Liver (tissue), 9 donors: ENCODE measurements around the gene ISG15. TPM values are rescaled to one million over a fixed set of nuclear protein-coding genes. Genes with fewer than 3 reads are reported as not detected.
"Not testable (repeated sequence)": the region's sequence is repeated elsewhere in the genome, so short reads cannot be mapped to it uniquely, and the experiment has no call there.

ENCODE experiments used
- DNase-seq: peaks from one replicate; pipeline ENCODE4 v3.0.0-alpha.2; 2017; ENCODE audit warnings: low spot score
- H3K27ac ChIP-seq, 2 donors: one replicate each; pipeline ENCODE4 v1.7.0; 2013; ENCODE audit warnings: inconsistent platforms in 2 of 2, low read length in 2 of 2, control low read depth in 1 of 2, low read depth in 1 of 2, mild to moderate bottlenecking in 1 of 2
- H3K27me3 ChIP-seq, 4 donors: one replicate each; pipeline versions ENCODE4 v1.6.1 to v1.7.0; 2013; ENCODE audit warnings: low read length in 3 of 4, inconsistent platforms in 1 of 4, mild to moderate bottlenecking in 1 of 4, moderate library complexity in 1 of 4; ENCODE audit not compliant: control insufficient read depth in 4 of 4, insufficient read depth in 4 of 4
- H3K36me3 ChIP-seq, 4 donors: one replicate each; pipeline versions ENCODE4 v1.6.1 to v1.7.0; 2013; ENCODE audit warnings: low read length in 3 of 4, mild to moderate bottlenecking in 3 of 4, low read depth in 1 of 4, moderate library complexity in 1 of 4; ENCODE audit not compliant: control insufficient read depth in 4 of 4, insufficient read depth in 3 of 4
- H3K4me1 ChIP-seq, 4 donors: one replicate each; pipeline versions ENCODE4 v1.6.1 to v1.7.0; 2013; ENCODE audit warnings: low read length in 3 of 4, mild to moderate bottlenecking in 3 of 4, moderate library complexity in 1 of 4; ENCODE audit not compliant: control insufficient read depth in 4 of 4, insufficient read depth in 4 of 4
- H3K4me3 ChIP-seq, 3 donors: one replicate each; pipeline versions ENCODE4 v1.6.1 to v1.7.0; 2013; ENCODE audit warnings: low read length in 3 of 3, control low read depth in 1 of 3, low read depth in 1 of 3, mild to moderate bottlenecking in 1 of 3
- H3K9ac ChIP-seq, 2 donors: one replicate each; pipeline ENCODE4 v1.7.0; 2013; ENCODE audit warnings: low read length in 2 of 2, mild to moderate bottlenecking in 2 of 2, moderate library complexity in 2 of 2, control low read depth in 1 of 2, low read depth in 1 of 2
- H3K9me3 ChIP-seq, 4 donors: one replicate each; pipeline versions ENCODE4 v1.6.1 to v1.7.0; 2013; ENCODE audit warnings: low read length in 3 of 4; ENCODE audit not compliant: control insufficient read depth in 4 of 4
- CTCF ChIP-seq: fragments of 150-350 bp; IDR thresholded peaks from 2 replicates; pipeline ENCODE4 v1.5.1; 2017; ENCODE audit warnings: improper control_type of control experiment, low read depth, low read length; ENCODE audit not compliant: missing input control
- EGR1 ChIP-seq, 2 donors: IDR thresholded peaks; 2 replicates each; pipeline ENCODE4 v1.6.1; 2016 to 2018; ENCODE audit warnings: antibody characterized with exemption in 2 of 2, low read depth in 2 of 2
- FOXA2 ChIP-seq: IDR thresholded peaks from 2 replicates; pipeline ENCODE4 v1.6.1; 2016; ENCODE audit warnings: antibody characterized with exemption
- HNF4A ChIP-seq, 2 donors: conservative IDR thresholded peaks; 2 replicates each; pipeline ENCODE4 v1.6.1; 2016; ENCODE audit warnings: antibody characterized with exemption in 2 of 2, mild to moderate bottlenecking in 2 of 2
- HNF4G ChIP-seq: IDR thresholded peaks from 2 replicates; pipeline ENCODE4 v1.6.1; 2016; ENCODE audit warnings: antibody characterized with exemption
- JUND ChIP-seq, 2 donors: IDR thresholded peaks; 2 replicates each; pipeline ENCODE4 v1.6.1; 2016; ENCODE audit warnings: antibody characterized with exemption in 2 of 2
- NR2F2 ChIP-seq: IDR thresholded peaks from 2 replicates; pipeline ENCODE4 v1.6.1; 2016; ENCODE audit warnings: antibody characterized with exemption
- RAD21 ChIP-seq, 2 donors: IDR thresholded peaks; 2 replicates each; pipeline ENCODE4 v1.6.1; 2016; ENCODE audit warnings: antibody characterized with exemption in 2 of 2, mild to moderate bottlenecking in 2 of 2
- SP1 ChIP-seq: IDR thresholded peaks from 2 replicates; pipeline ENCODE4 v1.6.1; 2018; ENCODE audit warnings: antibody characterized with exemption, mild to moderate bottlenecking
- TAF1 ChIP-seq: conservative IDR thresholded peaks from 2 replicates; pipeline ENCODE4 v1.6.1; 2016; ENCODE audit warnings: antibody characterized with exemption, mild to moderate bottlenecking
- YY1 ChIP-seq: IDR thresholded peaks from 2 replicates; pipeline ENCODE4 v1.6.1; 2016; ENCODE audit warnings: antibody characterized with exemption, mild to moderate bottlenecking
- ZBTB33 ChIP-seq: IDR thresholded peaks from 2 replicates; pipeline ENCODE4 v1.6.1; 2016; ENCODE audit warnings: antibody characterized with exemption
- WGBS: extraction: QIAGEN DNeasy Blood & Tissue Kit; methylation state at CpG from one replicate; pipeline ENCODE4 v1.1.7; 2013; 5-methylcytosine and 5-hydroxymethylcytosine counted together
- polyA plus RNA-seq, 2 donors: library from polyadenylated mRNA; stranded (reverse) in 1 of 2; unstranded in 1 of 2; fragments of 200-250 nt in 1 of 2; fragments of >200 nt in 1 of 2; fragmentation: Nextera tagmentation in 1 of 2; extraction: Ambion mirVana in 1 of 2; gene quantifications; one replicate each; pipeline versions ENCODE4 v1.2.1 to v1.2.3, GENCODE V29; 2013 to 2015
- total RNA-seq, 2 donors: library from RNA; depleted of rRNA; stranded (reverse); fragments of >200 nt; gene quantifications; one replicate each; pipeline ENCODE4 v1.2.3, GENCODE V29; 2014
- donor health status: healthy.
- donor health status: healthy.
- donor health status: healthy.
- donor health status: healthy.
- donor health status: healthy.

Gene ISG15
- total and polyA plus RNA-seq, 4 donors = 9.3 to 89.4 (median 56.5) TPM

GRCh38 chr1:974687-975328 lies 38.5 kb upstream of the ISG15 start (continued):
- TF ChIP-seq CTCF = no peak
- no peak for TF ChIP-seq TAF1
- no peak for TF ChIP-seq HNF4G
- no peak for TF ChIP-seq SP1

GRCh38 chr1:975365-975764 lies 37.9 kb upstream of the ISG15 start:
- H3K9ac ChIP-seq = no peak overlapping the region
- no peaks in the 10 kb centered on the region for H3K36me3 ChIP-seq
- DNase-seq = no peak

GRCh38 chr1:975896-976683 lies 37.2 kb upstream of the ISG15 start:
- peaks cover 0 to 19% (median 1%) of the 10 kb centered on the region in 4 donors for H3K27me3 ChIP-seq
- no peaks in the 10 kb centered on the region for H3K36me3 ChIP-seq
- TF ChIP-seq RAD21 (IDR thresholded peaks at IDR 0.05) = peak in 1 of 2 donors; percentile 70
- TF ChIP-seq CTCF = peak; percentile 23
- TF ChIP-seq ZBTB33 = no peak
- no peak for TF ChIP-seq EGR1 (IDR thresholded peaks at IDR 0.05; ENCODE audit: low read depth in 2 of 2)
- no peak for TF ChIP-seq SP1
- TF ChIP-seq YY1 = no peak
- no peak for TF ChIP-seq FOXA2
- H3K4me1 ChIP-seq = peaks cover 0 to 6% (median under 1%) of the 10 kb centered on the region in 4 donors
- no peak overlapping the region for H3K9ac ChIP-seq
- H3K4me3 ChIP-seq = no peak overlapping the region
- no peak overlapping the region for H3K27ac ChIP-seq
- no peaks in the 10 kb centered on the region for H3K9me3 ChIP-seq
- 16% methylated on average over 40 of the region's 40 CpGs for WGBS
- DNase-seq = no peak

More at GRCh38 chr1:975365-975764, 37.9 kb upstream of the ISG15 start:
- peaks cover 0 to 24% (median 1%) of the 10 kb centered on the region in 4 donors for H3K27me3 ChIP-seq
- TF ChIP-seq HNF4A (conservative IDR thresholded peaks at IDR 0.05) (no peak), JUND (IDR thresholded peaks at IDR 0.05) (no peak), NR2F2 (no peak), EGR1 (IDR thresholded peaks at IDR 0.05; ENCODE audit: low read depth in 2 of 2) (no peak)
- peaks cover 0 to 6% (median under 1%) of the 10 kb centered on the region in 4 donors for H3K4me1 ChIP-seq
- no peaks in the 10 kb centered on the region for H3K9me3 ChIP-seq
- no peak overlapping the region for H3K4me3 ChIP-seq
- no peak overlapping the region for H3K27ac ChIP-seq
- 69% methylated on average over 9 of the region's 9 CpGs for WGBS

- H3K4me3 ChIP-seq, H3K36me3 ChIP-seq, H3K4me1 ChIP-seq, DNase-seq, H3K9ac ChIP-seq, H3K9me3 ChIP-seq, H3K27ac ChIP-seq: not testable (repeated sequence)
- H3K27me3 ChIP-seq = peaks cover 0 to 15% (median 1%) of the 10 kb centered on the region in 4 donors
- WGBS = 63% methylated on average over 15 of the region's 39 CpGs
These were observed 36.5 kb upstream of the ISG15 start for GRCh38 chr1:976791-977190.
